PC-3 (cell line): ENCODE measurements around the gene OXGR1. TPM values are rescaled to one million over a fixed set of nuclear protein-coding genes. Genes with fewer than 3 reads are reported as not detected.

Experiments used
- ATAC-seq: fragments of 200-7000 bp; cut with Tn5 transposase; 2 replicates; pipeline ENCODE4 v1.9.1; 2020; ENCODE audit warnings: mild to moderate bottlenecking, moderate library complexity
- BruUV-seq: library from RNA; stranded (reverse); fragments of 400-500 nt; replicated peaks from 2 replicates; lab custom pipeline; 2021; lab: Mats Ljungman, UMichigan
- CTCF ChIA-PET: fragments of 300-600 bp; sonication (Branson Sonifier 250); formaldehyde crosslinking; loops from one replicate; lab custom pipeline; 2022; ENCODE audit warnings: antibody characterized with exemption; lab: Charles Lee
- POLR2A ChIA-PET: fragments of 300-600 bp; sonication (Branson Sonifier 250); formaldehyde crosslinking; loops from one replicate; lab custom pipeline; 2022; ENCODE audit warnings: antibody characterized with exemption; ENCODE audit not compliant: unreplicated experiment; lab: Charles Lee
- DNase-seq: peaks from one replicate; pipeline ENCODE4 v3.0.0-alpha.2; 2015
- H2AFZ ChIP-seq: fragments of 300-600 bp; sonication (generic); 2 replicates; pipeline ENCODE4 v1.6.0; 2016; ENCODE audit warnings: antibody characterized with exemption, low read length
- H3F3A ChIP-seq: fragments of 300-600 bp; sonication (generic); one replicate; pipeline ENCODE4 v1.6.0; 2017; ENCODE audit warnings: antibody characterized with exemption, low read length, control low read depth, mild to moderate bottlenecking; ENCODE audit not compliant: unreplicated experiment
- H3K27ac ChIP-seq: fragments of 300-600 bp; sonication (generic); 2 replicates; pipeline ENCODE4 v1.5.1; 2016; ENCODE audit warnings: mild to moderate bottlenecking, low read length
- H3K27me3 ChIP-seq: fragments of 300-600 bp; sonication (generic); 2 replicates; pipeline ENCODE4 v1.6.1; 2016; ENCODE audit warnings: low read length, mixed read lengths
- H3K36me3 ChIP-seq: fragments of 300-600 bp; sonication (generic); 2 replicates; pipeline ENCODE4 v1.6.1; 2016; ENCODE audit warnings: low read depth, mixed run types, low read length, mixed read lengths
- H3K4me1 ChIP-seq: fragments of 300-600 bp; sonication (generic); 2 replicates; pipeline ENCODE4 v1.5.1; 2016; ENCODE audit warnings: low read length; ENCODE audit not compliant: insufficient read depth
- H3K4me2 ChIP-seq: fragments of 300-600 bp; sonication (generic); 2 replicates; pipeline ENCODE4 v1.6.0; 2016; ENCODE audit warnings: low read length
- H3K4me3 ChIP-seq: fragments of 300-600 bp; sonication (generic); 2 replicates; pipeline ENCODE4 v1.5.1; 2016; ENCODE audit warnings: mild to moderate bottlenecking, low read length, mixed read lengths
- H3K79me2 ChIP-seq: fragments of 300-600 bp; sonication (generic); 2 replicates; pipeline ENCODE4 v1.6.1; 2017; ENCODE audit warnings: low read length, mixed read lengths
- H3K9ac ChIP-seq: fragments of 300-600 bp; sonication (generic); 2 replicates; pipeline ENCODE4 v1.6.0; 2016; ENCODE audit warnings: mild to moderate bottlenecking, low read length
- H3K9me2 ChIP-seq: fragments of 300-600 bp; sonication (generic); replicated peaks from 2 replicates; pipeline ENCODE4 v1.6.1; 2016; ENCODE audit warnings: mixed run types, low read length, mixed read lengths
- H3K9me3 ChIP-seq: fragments of 300-600 bp; sonication (generic); 2 replicates; pipeline ENCODE4 v1.6.1; 2016; ENCODE audit warnings: low read length, mixed read lengths
- H4K20me1 ChIP-seq: fragments of 300-600 bp; sonication (generic); 2 replicates; pipeline ENCODE4 v1.6.1; 2016; ENCODE audit warnings: low read length, mixed read lengths
- EZH2 ChIP-seq: fragments of 300-600 bp; sonication (generic); IDR thresholded peaks from one replicate; pipeline ENCODE4 v1.6.1; 2017; ENCODE audit warnings: antibody characterized with exemption, mild to moderate bottlenecking, low read length; ENCODE audit not compliant: unreplicated experiment
- EZH2phosphoT487 ChIP-seq: fragments of 300-600 bp; sonication (generic); IDR thresholded peaks from 2 replicates; pipeline ENCODE4 v1.6.1; 2018; ENCODE audit warnings: mild to moderate bottlenecking, antibody characterized with exemption, low read length, borderline replicate concordance
- intact Hi-C: fragments of 100-400 bp; cut with micrococcal nuclease; formaldehyde crosslinking; loops from 2 replicates; pipeline ENCODE4 v1.9.0; 2023
- total RNA-seq: library from RNA; depleted of rRNA; stranded (reverse); fragments of >200 nt; gene quantifications from 2 replicates; pipeline ENCODE4 v1.2.3, GENCODE V29; 2014
- TF ChIP-seq, protein P1 (sequence below): fragments of 300-600 bp; sonication (generic); conservative IDR thresholded peaks from 2 replicates; pipeline ENCODE4 v1.5.1; 2017; ENCODE audit warnings: antibody characterized with exemption, low read depth, mild to moderate bottlenecking, low read length

Gene OXGR1
- total RNA-seq, 1 experiment from 2014 or later, result not detected

DNA sequence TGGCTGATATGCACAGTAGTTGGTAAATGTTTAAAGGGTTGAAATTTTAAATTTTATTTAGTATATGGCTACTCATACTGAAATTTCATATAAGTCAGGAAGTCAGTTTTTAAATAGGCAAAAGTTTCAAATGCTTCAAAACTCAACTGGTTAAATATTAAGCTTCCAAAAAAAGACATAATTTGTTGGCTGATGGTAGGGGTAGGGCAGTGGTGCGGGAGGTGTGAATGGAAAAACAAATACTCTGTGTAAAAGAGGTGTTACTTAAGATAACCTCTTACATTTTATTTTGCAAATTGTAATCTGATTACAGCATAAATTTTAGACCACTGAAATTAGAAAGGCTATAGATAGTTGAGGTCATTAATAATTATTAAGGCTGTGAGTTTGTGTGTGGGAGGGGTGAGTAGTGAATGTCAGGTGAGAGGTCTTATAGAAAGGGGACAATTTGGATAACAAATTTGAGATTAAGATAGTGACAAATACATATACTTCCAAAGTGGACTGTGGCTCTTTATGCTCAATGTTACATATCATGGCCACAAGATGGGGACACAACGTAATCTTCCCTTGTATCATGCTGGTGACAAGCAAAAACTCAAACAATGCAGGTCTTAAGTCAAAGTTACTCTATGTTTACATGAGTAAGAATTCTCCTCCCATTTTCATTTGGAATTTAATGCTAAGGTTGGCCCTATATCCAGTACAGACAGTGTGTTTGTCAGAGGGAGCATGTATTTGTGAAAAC is 36.6 kb upstream of the OXGR1 start:
- H3K27me3 ChIP-seq, result no peaks in the 10 kb centered on the region
- H3K27ac ChIP-seq, result no peak overlapping the region
- no peaks in the 10 kb centered on the region for H3K9me2 ChIP-seq
- H3K9me3 ChIP-seq, result no peaks in the 10 kb centered on the region
- no peaks in the 10 kb centered on the region for H3K79me2 ChIP-seq
- no peak overlapping the region for H2AFZ ChIP-seq
- ATAC-seq, result peak; percentile 68
- no peaks in the 10 kb centered on the region for H3F3A ChIP-seq
- DNase-seq, result peak; percentile 60
- H3K36me3 ChIP-seq, result no peaks in the 10 kb centered on the region
- H4K20me1 ChIP-seq, result no peaks in the 10 kb centered on the region
- ChIA-PET CTCF (no interaction called here), POLR2A (no interaction called here)
- TF ChIP-seq EZH2phosphoT487 (no peak), EZH2 (no peak)
- TF ChIP-seq, protein P1, sequence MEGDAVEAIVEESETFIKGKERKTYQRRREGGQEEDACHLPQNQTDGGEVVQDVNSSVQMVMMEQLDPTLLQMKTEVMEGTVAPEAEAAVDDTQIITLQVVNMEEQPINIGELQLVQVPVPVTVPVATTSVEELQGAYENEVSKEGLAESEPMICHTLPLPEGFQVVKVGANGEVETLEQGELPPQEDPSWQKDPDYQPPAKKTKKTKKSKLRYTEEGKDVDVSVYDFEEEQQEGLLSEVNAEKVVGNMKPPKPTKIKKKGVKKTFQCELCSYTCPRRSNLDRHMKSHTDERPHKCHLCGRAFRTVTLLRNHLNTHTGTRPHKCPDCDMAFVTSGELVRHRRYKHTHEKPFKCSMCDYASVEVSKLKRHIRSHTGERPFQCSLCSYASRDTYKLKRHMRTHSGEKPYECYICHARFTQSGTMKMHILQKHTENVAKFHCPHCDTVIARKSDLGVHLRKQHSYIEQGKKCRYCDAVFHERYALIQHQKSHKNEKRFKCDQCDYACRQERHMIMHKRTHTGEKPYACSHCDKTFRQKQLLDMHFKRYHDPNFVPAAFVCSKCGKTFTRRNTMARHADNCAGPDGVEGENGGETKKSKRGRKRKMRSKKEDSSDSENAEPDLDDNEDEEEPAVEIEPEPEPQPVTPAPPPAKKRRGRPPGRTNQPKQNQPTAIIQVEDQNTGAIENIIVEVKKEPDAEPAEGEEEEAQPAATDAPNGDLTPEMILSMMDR, result peak; percentile 58
- no peak overlapping the region for H3K4me3 ChIP-seq
- H3K9ac ChIP-seq, result no peak overlapping the region
- H3K4me2 ChIP-seq, result no peak overlapping the region
- H3K4me1 ChIP-seq, result no peaks in the 10 kb centered on the region; the same call in 1 of the 2 replicates
- no TSS peak for BruUV-seq
- intact Hi-C loops, result loop anchor here (1.0 to 10.0 kb wide), 4 partner anchors 74 to 328 kb away; no protein-coding TSS in a partner anchor

DNA sequence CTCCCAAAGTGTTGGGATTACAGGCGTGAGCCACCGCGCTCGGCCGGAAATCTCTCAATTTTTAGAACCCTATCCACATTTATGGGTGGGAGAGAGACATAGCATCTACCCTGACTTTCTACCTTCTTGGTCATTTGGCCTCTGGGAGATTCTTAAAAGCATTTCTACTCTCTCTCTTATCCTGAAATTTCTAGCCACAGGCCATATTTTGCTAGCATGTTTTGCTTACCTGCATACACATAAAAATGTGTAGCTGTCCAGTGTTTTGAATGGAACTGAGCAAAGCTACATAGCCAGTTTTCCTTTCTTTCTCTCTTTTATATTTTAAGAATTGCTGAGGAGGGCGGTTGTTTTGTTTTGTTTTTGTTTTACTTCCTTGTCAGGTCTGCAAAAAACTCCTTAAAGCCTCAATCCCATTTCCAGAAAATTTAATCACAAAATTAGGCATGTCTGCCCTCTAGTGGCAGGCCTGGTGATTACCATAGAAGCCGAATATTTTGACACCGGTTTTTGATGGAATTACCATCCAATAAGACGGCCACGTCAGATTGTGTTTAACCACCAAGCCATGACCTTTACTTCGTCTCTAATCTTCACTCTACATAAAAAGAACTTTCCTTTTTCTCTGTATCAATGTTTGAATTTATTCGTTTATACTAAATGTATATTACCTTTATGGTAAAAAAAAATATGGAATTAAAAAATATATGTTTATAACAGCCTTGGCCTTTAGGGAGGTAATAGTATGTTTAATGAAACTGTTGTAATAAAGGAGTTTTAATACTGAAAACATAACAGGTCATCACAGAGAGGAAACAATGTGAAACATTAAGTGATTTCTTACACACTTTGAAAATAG is 34.4 kb upstream of the OXGR1 start:
- H3K27me3 ChIP-seq, result 0 out of 2 replicates have a peak, but pooled peaks cover 1% of the 10 kb centered on the region
- H3K4me2 ChIP-seq, result peak overlapping the region; percentile 48
- no TSS peak for BruUV-seq
- CTCF ChIA-PET, result no interaction called here
- no peaks in the 10 kb centered on the region for H4K20me1 ChIP-seq
- ATAC-seq (peak; percentile 35; the same call in 1 of the 2 replicates), DNase-seq (peak; percentile 76)
- H3K27ac ChIP-seq, result no peak overlapping the region
- no peaks in the 10 kb centered on the region for H3K9me3 ChIP-seq
- H3K36me3 ChIP-seq, result no peaks in the 10 kb centered on the region
- no peak for TF ChIP-seq EZH2phosphoT487
- TF ChIP-seq, protein P1, result peak; percentile 83
- TF ChIP-seq EZH2, result no peak
- H3F3A ChIP-seq, result no peaks in the 10 kb centered on the region
- H3K9me2 ChIP-seq, result no peaks in the 10 kb centered on the region
- H3K79me2 ChIP-seq, result no peaks in the 10 kb centered on the region
- POLR2A ChIA-PET, result no interaction called here
- no peaks in the 10 kb centered on the region; the same call in 1 of the 2 replicates for H3K4me1 ChIP-seq
- intact Hi-C loops, result loop anchor here (1.0 to 5.0 kb wide), 2 partner anchors 10 to 1006 kb away; no protein-coding TSS in a partner anchor
- H3K9ac ChIP-seq, result no peak overlapping the region
- no peak overlapping the region for H3K4me3 ChIP-seq
- peak overlapping the region; percentile 63 for H2AFZ ChIP-seq
